NCI-H69 (cell line): Measurements from ENCODE around the gene ERCC2.
"Not testable (repeated sequence)": the region's sequence is repeated elsewhere in the genome, so short reads cannot be mapped to it uniquely, and the experiment has no call there.

Experiments used
- DNase-seq: peaks from one replicate; lab custom pipeline; 2025; lab: John Stamatoyannopoulos, UW

ERCC2 gene

DNA sequence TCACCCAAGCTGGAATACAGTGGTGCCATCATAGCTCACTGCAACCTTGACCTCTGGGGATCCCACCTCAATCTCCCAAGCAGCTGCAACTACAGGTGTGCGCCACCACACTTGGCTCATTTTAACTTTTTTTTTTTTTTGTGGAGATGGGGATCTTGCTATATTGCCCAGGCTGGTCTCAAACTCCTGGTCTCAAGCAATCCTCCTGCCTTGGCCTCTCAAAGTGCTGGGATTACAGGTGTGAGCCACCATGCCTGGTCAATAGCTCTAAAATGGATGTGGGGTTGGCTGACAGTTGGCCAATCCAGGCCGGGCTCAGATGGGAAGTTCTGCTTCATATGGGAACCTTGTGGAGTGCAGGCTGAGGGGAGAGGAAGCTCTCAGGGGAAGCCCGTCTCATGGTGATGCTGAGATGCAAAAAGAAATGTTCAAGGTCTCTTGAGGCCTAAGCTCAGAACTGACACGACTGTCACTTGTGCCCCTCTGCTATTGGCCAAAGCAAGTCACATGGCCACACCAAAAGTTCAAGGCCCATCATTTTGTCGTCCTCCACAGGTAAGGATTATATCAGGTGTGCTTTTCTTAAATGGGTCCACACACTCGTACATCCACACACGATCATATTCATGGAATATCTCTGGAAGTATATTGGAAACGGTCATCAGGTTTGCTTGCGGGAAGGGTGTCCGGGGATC, 36.6 kb downstream of the ERCC2 start:
- DNase-seq: no peak

DNA sequence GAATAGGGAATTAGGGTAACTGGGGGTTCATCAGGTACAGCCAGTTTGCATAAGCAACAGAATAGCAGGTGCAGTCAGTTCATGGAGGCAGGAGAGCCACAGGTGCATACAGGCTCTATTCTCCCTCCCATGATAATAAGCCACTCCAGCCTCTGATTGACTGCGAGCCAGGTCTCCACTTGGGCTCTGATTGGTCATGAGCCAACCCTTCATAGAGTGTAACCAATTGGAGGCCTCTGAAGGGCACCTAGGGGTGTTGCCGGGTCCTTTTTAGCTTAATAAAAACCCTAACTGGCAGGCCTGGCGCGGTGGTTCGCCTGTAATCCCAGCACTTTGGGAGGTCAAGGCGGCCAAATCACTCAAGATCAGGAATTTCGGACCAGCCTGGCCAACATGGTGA, 39.0 kb downstream of the ERCC2 start:
- DNase-seq: no peak

DNA sequence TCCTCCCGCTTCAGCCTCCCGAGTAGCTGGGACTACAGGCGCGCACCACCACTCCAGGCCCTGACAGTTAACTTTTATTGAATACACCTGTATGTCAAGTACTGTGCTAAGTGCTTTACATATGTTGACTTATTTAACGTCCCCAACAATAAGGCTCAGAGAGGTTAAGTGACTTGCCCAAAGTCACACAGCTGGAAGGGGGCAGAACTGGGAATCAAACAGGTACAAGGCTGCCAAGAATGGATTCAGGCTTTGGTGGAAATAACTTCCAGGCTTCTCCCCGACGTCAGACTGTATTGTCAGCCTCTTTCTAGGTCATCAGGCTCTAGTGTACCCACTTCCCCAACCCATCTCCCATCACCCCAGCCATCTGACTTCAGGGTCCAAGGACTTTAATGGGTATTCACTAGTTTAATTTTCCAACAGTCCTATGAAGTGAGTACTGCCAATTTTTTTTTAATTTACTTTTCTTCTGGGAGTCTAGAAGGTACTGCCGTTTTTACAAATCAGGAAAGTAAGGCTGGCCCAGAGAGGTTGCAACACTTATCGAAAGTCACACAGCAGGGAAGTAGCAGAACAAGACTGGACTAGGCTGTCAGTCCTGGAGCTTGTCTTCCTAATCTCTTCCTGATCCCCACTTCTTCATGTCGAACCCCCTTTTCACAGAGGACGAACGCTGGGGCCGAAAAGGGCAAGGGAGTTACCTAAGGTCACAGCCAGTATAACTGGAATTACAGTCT, 42.8 kb downstream of the ERCC2 start:
- no peak for DNase-seq

DNA sequence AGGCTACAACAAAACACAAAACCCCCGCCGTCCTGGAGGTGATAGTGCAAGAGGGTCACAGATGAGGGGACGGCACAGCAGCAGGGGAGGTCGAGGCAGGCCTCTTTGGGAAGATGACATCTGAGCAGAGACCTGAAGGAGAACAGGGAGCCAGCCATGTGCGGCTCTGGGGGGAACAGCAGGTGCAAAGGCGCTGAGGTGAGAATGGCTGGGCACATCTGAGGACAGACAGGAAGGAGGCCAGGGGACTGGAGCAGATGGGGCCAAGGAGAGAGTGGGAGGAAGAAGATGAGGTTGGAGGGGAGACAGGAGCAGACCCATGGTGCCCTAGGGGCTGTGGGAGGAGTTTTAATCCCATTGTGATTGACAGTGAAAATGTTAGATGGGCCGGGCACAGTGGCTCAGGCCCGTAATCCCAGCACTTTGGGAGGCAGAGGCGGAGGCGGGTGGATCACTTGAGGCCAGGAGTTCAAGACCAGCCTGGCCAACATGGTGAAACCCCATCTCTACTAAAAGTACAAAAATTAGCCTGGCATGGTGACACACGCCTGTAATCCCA, 45.9 kb downstream of the ERCC2 start:
- DNase-seq: peak; percentile 37

DNA sequence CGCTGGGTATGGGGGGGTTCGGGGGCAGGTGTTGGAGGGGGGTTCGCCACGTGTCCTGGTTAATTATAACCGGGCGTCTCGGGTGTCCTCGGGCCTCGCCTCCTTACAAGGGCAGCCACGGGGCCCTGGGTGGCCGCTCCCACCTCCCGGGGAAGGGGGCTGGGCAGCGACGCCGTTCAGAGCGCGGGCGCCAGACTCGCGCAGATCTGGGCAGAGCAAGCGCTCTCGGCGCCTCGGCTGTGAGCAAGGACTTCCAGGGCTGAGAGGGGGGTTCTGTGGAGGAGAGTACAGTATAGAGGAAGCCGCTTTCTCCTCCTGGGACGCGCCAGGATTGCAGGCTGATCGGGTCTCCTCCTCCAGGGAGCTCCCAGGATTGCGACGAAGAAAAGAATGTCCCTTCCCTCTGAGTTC, 46.7 kb downstream of the ERCC2 start:
- peak; percentile 57 for DNase-seq

DNA sequence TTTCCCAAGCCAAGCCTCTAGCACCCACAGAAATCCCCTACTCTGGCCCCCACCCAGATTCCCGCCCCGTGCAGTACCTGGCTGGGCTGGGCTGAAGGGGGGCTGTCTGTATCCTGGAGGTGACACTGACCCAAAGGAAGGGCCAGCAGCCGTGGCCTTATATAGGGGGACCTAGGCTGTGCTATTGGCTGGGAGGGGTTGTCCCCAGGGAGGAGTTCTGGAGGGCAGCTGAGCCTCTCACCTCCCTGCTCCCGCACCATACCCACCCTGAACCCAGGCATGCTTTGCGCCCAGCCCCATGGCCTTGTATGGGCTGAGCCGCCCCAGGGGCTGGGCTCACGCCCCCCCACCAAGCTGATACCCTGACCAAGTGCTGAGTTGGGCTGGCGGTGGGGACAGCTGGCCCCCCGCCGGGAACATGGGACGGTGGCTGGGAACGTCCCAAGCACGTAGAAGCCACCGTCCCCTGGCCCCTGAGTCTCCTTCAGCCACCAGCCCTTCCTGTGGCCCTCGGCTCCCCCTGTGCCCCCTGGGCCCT, 47.6 kb downstream of the ERCC2 start, which contains the start of gene CKM:
CKM (minus strand) TSS at position 132 of the 538 bp plus-strand sequence. CDS start 3,162 bp downstream, outside the sequence.
- DNase-seq: peak; percentile 72

DNA sequence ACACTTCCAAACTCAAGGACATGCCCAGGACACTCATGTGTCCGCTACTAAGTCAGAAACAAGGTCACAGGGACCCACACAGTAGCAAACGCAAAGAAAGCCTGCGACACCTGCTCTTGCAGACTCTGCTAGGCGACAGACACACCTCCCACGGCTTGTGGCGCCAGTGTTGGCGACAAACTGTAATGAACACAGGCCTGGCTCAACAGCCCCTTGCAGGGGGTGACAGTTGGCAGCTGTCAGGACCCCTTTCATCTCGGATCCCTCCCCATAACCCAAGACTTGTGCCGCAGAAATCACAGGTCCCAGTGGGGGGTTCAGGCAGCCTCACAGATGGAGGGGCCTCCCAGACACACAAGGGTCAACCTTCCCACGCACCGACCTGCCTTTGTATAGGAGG, 48.1 kb downstream of the ERCC2 start:
- peak; percentile 92 for DNase-seq

DNA sequence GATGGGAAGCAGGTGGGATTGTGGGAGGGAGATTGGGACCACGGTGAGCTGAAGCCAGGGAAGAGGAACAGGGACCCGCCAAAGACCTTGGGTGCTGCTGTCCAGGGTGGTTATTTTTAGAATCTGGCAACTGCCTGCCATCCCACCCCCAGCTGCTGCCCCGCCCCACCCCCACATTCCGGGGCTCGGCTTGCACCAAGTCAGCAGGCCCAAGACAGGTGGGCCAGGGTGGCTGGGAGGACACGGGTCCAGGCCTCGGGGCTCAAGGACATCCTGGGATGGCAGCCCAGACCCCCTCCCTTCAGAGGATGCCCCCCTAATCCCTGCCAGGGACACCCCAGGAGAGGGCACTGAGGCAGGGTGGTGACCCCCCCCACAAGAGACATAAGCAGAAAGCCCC, 48.5 kb downstream of the ERCC2 start:
- peak; percentile 41 for DNase-seq

DNA sequence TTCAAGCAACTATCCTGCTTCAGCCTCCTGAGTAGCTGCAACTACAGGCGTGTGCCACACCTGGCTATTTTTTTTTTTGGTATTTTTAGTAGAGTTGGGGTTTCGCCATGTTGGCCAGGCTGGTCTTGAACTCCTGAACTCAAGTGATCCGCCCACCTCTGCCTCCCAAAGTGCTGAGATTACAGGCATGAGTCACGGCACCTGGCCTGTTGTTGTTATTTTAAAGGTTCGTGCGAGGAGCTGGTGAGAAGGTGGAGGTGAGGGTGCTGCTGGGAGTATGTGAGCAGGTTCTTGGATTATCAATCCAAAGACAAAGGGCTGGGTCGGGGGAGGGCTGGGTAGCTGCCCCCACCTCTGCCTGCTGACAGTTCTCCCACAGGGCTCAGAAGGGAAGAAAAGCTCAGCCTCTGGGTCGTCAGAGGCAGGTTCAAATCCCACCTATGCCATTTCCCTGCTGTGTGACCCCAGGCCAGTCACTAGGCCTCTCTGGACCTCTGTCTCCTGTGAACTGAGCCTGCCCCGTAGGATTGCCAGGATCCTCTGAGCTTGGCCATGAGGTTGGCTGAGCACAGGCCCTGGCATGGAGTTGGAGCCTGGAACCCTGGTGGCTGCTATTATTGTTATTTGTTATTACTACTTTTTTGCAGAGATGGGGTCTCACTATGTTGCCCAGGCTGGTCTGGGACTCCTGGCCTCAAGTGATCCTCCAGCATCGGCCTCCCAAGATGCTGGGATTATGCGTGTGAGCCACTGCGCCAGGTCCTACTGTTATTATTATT, 49.2 kb downstream of the ERCC2 start:
- no peak for DNase-seq

DNA sequence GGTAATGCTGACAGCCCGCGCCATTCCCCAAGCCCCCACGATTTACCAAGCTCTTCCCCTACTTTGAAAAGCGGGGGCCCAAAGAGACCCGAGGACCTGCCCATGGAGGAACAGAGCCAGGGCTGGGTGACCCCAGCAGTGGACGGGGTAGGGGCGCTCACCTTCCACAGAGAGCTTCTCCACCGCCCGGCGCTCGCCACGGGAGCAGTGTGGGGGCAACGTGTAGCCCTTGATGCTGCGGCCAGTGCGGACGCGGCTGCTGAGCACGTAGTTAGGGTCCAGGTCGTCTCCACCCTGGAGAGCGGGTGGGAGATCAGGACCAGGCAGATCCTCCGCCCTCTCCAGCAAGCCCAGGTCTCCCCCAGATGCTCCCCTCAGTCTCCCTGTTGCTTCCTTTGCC, 55.1 kb downstream of the ERCC2 start:
- no peak for DNase-seq

DNA sequence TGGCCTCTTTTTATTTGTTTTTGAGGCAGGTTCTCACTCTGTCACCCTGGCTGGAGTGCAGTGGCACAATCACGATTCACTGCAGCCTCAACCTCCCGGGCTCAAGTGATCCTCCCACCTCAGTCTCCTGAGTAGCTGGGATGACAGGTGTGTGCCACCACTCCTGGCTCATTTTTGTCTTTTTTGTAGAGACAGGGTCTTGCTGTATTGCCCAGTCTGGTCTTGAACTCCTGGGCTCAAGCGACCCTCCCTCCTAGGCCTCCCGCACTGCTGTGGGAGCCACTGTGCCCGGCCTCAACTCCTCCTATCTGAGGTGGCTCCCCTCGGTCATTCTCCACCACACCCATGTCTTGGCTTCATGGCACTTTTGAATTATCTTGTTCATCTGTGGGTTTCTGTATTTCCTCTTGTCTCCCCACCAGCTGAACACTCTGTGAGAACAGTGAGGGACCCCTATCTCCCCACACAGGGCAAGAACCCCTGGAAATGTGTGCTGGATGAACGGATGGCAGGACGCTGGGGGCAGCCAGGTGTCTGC, 55.6 kb downstream of the ERCC2 start:
- no peak for DNase-seq

DNA sequence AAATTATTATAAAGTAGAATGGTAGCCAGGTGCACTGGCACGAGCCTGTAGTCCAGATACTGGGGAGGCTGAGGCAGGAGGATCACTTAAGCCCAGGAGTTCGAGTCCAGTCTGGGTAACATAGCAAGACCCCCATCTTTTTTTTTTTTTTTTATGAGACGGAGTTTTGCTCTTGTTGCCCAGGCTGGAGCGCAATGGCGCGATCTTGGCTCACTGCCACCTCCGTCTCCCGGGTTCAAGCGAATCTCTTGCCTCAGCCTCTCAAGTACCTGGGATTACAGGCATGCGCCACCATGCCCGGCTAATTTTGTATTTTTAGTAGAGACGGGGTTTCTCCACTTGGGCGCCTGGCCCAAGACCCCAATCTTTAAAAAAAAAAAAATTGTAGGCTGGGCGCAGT, 58.1 kb downstream of the ERCC2 start:
- not testable (repeated sequence) for DNase-seq

DNA sequence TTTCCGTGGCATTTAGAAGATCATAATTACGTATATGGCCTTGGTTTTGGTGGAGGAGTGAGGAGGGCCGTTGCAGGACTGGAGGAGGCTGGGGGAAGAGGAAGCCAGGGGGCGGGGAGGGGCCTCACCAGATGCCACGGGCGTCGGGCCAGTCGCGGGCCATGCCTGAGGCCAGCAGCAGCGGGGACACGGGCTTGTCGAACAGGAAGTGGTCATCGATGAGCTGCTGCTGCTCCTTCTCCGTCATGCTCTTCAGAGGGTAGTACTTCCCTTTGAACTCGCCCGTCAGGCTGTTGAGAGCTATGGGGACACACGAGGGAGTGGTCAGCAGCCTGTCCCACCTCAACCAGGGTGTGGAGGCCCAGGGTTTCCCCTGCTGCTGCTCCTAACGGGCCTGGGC, 58.8 kb downstream of the ERCC2 start:
- DNase-seq: no peak

DNA sequence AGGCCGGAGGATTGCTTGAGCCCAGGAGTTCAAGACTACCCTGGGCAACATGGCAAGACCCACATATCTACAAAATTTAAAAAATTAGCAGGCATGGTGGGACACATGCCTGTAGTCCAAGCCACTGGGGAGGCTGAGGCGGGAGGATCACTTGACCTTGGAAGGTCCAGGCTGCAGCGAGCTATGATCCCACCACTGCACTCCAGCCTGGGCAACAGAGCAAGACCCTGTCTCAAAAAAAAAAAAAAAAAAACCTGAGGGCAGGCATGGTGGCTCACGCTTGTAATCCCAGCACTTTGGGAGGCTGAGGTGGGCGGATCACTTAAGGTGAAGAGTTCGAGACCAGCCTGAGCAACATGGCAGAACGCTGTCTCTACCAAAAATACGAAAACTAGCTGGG, 61.1 kb downstream of the ERCC2 start:
- DNase-seq: not testable (repeated sequence)

DNA sequence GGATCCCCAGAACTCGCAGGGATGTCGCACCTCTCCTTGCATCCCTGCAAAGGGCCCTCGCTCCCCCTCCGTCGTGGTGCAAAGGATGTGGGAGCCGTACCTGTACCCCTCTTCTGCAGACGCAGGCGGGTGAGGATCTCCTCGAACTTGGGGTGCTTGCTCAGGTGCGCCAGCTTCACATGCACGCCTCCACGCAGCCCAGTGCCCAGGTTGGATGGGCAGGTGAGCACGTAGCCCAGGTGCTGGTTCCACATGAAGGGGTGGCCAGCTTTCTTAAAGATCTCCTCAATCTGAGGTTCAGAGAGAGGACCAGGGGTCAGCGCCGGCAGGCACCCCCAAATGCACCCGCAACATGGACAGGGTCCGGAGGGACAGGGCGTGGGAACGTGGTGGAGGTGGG, 63.0 kb downstream of the ERCC2 start:
- no peak for DNase-seq

DNA sequence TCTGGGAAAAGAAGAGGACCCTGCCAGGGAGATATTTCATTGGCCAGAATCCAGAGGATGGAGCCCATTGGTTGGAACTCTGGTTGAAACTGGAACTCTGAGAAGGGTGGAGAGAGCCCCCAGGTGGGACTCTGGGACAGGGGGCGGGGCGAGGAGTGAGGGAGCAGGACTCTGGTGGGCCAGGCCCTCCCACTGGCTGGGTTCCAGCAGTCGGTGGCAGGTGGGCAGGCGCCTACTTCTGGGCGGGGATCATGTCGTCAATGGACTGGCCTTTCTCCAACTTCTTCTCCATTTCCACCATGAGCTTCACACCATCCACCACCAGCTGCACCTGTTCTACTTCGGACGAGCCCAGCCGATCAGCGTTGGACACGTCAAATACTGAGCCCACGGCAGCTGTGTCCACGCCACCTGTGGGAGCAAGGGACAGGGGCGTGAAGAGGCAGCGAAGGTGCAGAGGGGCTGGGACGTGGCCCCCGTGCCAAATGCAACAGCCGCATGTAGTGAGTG, 63.8 kb downstream of the ERCC2 start:
- peak; percentile 84 for DNase-seq

DNA sequence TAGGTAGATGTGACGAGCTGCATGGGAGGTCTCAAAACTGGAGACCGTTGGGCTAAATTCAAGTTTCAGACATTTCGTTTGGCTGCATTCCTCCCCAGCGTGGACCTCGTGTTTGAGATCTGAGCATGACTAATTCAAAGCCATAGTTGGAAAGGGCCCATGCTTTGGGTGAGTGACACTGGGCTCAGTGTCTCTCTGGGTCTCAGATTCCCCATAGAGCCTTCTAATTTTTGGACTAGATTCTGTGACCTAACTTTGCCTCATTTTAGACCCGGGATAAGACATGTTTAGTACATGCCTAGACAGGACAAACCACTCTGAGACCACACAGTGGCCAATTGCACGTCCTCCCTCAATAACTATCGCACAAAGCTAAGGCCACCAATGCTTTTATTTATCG, 64.3 kb downstream of the ERCC2 start:
- DNase-seq: no peak

DNA sequence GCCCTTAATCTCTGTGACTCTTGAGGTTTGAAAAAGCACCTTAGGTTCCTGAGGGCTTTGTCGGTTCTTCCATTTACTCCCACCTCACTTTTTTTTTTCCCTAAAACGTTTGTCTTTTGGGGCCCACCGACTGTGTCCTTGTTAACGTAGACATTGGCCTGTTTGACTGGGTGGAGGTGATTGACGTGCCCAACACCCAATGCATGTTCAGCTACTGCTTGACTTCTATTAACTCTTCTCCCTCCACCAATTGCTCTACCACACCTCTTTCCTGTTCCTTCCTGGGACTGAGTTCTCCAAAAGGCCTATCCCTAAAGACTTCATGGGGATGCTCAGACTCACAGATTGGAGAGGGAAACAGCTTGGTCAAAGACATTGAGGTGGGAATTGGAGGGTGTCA, 65.0 kb downstream of the ERCC2 start:
- DNase-seq: no peak

DNA sequence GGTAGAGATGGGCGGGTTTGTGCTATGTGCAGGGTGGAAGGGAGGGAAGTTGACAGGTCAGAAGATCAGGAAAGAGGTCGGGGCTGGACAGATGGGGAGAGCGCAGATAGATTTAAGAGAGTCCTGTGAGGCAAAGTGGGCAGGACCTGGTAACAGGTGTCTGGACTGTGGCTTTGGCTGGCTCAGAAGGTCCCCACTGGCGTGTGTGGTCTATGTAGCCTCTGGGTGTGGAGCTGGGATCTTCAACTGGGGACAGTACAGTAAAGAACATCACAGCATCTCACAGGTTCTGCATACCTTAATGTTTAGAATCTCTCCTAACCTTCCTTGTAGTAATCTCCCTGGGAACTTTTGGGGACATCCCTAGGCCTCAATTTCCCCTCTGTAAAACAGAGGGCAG, 65.4 kb downstream of the ERCC2 start:
- DNase-seq: no peak

DNA sequence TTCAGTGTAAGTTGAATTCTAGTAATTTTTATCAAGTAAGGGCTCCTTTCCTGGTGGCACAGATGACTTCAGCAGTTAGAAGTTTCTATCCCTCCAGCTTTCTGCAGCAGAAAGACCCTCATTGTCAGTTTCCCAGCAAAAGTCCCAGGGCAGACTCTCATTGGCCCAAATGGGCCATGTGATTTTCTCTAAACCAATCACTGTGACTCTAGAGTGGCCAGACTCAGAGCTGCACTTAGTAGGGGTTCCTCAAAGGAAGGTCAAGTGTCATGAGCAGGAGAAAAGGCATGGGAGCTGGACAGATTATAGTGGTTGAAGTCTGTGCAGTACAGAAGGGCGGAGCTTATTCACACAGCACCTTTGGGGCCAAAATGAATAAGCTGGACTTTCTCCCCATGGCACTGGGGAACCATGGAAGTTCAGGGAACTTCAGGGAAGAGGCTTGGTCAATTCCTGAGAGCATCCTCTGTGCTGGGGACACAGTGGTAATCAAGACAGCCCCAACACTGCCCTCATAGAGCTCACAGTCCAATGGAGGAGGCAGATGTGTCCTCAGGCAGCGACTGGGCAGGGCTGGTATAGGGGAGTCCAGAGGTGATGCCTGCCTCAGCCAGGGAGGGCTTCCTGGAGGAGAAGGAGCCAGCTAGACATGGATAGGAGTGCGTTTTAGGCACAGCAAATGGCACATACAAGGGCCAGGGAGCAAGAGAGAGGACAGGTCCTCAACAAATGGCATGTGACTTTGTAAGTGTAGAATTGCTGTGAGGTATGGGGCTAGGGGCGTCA, 66.0 kb downstream of the ERCC2 start:
- DNase-seq: no peak
